OCI-M2 (cell line): ENCODE data around the gene ZBTB17.
"Not testable (repeated sequence)": the region's sequence is repeated elsewhere in the genome, so short reads cannot be mapped to it uniquely, and the experiment has no call there.

Experiments used
- DNase-seq: peaks from one replicate; lab custom pipeline; 2025; ENCODE audit not compliant: unreplicated experiment; lab: John Stamatoyannopoulos, UW

ZBTB17 gene

DNA sequence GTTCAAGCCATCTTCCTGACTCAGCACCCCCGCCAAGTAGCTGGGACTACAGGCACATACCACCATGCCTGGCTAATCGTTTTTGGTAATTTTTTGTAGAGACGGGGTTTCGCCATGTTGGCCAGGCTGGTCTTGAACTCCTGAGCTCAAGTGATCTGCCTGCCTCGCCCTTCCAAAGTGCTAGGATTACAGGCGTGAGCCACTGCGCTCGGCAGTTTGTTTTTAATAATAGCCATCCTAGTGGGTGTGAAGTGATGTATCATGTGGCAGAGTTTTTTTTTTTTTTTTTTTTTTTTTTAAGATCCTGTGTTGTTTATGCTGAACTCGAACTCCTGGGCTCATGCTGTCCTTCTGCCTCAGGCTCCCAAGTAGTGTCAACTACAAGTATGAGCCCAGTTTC, 76.6 kb downstream of the ZBTB17 start:
- DNase-seq = no peak

DNA sequence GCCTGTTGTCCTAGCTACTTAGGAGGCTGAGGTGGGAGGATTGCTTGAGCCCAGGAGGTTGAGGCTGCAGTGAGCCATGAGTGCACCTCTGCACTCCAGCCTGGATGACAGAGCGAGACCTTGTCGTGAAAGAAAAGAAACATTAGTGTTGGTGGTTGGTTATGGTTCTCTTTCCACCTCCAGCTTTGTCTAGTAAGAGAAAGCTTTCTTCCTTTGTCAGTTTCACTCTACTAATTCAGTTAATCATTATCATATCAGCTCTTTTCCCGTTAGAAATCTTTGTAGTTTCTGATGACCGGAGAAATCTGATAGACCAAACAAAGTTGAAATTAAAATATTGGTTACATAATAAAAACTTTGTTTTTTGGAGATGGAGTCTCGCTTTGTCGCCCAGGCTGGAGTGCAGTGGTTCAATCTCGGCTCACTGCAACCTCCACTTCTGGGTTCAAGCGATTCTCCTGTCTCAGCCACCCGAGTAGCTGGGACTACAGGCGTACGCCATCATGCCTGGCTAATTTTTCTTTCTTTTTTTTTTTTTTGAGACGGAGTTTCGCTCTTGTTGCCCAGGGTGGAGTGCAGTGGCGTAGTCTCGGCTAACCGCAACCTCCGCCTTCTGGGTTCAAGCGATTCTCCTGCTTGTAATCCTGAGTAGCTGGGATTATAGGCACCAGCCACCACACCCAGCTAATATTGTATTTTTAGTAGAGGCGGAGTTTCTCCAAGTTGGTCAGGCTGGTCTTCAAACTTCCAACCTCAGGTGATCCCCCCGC, 78.9 kb downstream of the ZBTB17 start:
- DNase-seq = not testable (repeated sequence)

DNA sequence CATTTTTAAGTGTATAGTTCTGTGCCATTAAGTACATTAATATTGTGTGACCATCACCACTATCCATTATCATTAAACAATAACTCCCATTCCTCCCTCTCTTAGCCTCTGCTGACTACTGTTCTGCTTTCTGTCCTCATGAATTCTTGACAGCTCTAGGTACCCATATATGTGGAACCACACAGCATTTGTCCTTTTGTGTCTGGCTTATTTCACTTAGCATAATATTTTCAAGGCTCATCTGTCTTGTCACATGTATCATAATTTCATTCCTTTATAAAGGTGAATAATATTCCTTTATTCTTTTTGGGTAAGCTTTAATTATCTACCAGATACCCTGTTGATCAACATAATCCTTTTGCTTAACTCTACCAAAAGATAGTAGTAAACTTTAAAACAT, 80.7 kb downstream of the ZBTB17 start:
- DNase-seq = no peak

DNA sequence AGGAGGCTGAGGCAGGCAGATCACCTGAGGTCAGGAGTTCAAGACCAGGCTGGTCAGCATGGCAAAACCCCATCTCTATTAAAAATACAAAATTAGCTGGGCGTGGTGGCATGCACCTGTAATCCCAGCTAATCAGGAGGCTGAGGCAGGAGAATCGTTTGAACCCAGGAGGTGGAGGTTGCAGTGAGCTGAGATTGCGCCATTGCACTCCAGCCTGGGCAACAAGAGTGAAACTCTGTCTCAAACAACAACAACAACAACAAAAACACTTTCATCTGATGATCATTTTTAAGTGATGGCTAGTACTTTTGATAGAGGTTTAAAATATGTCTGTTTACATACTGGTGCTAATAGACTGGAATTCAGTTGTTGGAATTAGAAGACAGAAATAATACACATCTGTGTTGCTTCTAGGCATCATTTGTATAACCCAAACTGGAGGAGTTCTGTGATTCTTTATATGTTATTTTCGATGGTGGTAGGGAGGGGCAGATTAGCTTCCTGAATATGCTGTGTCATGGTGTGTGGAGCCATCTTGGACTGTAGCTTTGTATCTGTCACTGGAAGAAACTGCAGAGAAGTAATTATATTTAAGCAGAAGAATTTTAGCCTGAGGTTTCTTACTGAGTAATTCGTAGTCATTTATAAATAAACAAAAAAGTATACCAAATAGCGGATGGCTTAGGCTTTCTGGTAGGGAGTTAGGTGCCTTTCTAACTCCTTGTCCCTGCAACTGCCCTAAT, 82.9 kb downstream of the ZBTB17 start:
- not testable (repeated sequence) for DNase-seq
